Measurements from ENCODE around the gene NDUFS5.
"Not testable (repeated sequence)": the region's sequence is repeated elsewhere in the genome, so short reads cannot be mapped to it uniquely, and the experiment has no call there.

The NDUFS5 gene

DNA sequence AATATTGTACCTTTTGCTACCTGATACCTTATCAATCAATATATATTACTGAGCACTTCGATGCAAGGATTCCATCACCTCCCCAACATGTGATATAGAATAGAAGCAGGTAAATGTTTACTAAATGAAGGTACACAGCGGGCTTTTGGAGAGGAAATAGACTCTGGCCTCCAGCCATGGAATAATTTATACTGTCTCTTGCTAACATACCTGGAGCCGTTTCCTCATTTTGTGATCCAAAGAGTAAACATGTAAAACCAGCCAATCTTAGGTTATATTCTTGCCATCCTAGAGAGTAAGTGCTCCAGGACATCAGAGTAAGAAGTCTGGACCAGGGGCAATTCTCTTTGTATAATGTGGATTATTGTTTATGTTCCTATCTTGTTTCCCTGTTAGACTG is 39.4 kb downstream of the NDUFS5 start:
- no peak for DNase-seq

DNA sequence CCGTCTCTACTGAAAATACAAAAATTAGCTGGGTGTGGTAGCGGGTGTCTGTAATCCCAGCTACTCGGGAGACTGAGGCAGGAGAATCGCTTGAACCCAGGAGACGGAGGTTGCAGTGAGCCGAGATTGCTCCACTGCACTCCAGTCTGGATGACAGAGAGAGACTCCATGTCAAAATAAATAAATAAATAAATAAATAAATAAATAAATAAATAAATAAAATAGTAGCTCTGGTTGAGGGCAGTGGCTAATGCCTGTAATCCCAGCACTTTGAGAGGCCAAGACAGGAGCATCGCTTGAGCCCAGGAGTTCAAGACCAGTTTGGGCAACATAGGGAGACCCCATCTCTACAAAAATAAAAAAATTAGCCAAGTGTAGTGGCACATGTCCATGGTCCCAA is 42.1 kb downstream of the NDUFS5 start:
- DNase-seq, result not testable (repeated sequence)

DNA sequence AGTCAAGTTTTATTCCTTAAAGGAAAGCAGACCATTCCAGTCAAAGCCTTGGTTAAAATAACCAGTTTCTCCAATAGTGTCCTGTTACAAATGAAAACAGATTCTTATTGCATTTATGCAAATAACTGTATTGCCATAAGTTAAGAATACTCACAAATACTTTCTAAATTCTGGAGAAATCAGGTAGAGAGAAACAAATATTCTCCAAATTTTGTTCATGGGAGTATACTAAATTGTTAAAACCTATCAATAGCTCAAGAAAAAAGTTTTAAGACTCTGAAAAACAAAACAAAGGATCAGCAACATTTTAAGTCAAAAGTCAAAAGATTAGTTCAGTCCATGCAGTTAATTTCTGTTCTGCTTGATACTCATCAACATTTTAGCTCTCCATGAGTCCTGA is 45.4 kb downstream of the NDUFS5 start:
- not testable (repeated sequence) for DNase-seq

DNA sequence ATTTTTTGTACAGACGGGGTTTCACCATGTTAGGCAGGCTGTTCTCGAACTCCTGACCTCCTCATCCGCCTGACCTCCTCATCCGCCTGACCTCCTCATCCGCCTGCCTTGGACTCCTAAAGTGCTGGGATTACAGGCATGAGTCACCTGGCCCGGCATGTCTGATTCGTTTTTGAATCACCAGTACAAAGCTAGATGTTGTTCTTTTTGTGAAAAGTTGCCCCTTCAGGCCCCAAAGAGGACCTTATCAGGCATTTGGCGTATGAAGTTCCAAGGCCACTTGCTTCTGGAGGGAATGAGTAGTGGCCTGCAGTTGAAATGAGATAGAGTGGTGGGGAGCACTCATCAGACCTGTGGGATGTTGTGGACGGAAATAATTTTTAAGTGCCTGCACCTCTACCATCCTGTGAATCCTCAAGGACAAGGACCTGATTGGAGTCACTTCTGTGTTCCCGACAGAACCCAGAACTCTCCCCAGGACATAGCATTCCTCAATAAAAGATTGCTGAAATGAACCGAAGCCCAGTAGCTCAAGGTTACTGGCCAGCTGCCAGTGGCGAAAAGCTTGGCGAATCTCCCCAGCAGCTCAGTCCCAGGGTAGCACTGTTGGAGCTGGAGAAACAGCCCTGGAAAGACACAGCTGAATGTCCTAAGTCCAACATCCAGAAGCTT is 50.1 kb downstream of the NDUFS5 start:
- DNase-seq, result no peak

DNA sequence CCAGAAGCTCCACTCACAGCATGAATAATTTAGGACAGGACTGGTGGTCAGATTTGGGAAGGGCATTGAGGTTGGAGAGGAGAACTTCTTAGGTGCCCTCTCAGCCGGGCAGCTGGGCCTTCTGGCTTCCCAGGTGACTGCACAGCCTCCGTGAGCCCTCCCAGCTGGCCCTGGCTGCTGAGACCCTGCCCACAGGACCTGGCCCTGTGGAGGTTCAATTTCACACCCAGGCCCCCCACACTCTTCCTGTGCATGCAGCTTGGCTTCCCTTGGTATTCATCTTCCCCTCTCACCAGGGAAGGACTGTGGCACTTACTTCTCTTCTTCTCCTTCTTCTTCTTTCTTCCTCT is 50.6 kb downstream of the NDUFS5 start:
- no peak for DNase-seq

DNA sequence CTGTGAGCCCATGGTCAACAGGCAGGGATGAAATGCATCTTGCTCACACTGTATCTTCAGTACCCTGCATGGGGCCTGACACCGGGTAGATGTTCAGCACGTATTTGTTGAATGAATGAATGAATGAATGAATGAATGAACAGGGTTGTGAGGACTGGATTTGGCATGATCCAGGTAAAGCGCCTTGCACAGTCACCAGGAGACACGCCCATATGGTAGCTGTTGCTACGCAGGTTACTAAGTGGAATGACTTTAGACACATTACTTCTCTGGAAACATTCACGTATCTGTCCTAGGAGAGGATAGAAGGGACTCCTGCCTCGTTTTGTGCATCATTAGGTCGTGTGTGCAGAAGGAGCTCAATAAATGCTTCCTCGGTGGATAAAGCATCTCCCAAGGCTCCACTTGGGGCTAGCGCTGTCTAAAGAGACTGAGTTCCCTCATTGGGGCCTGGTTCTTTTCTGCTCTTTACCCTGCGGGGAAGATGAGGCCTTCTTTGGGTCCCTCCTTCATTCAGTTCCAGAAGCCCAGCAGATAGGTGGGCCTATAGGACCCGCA is 54.2 kb downstream of the NDUFS5 start:
- DNase-seq, result no peak

DNA sequence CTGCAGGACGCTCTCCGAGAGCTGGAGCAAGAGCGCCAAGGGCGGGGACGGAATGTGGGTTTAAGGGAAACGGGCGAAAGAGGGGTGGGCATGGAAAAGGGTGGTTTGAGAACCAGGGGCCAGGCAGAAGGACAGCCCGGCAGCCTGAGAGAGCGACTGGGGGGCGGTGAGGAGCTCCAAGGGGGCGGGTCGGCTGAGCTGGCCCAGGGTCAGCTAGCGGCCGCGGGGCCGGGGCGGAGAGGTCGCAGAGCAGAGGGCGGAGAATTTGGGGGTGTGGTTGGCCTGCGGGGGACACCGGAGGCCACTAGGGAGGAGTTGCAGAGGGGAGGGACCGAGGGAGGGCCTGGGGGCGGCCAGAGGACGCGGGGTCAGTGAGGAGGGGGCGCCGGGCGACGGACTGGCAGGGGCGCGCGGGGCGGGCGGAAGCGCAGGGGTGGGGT is 54.7 kb downstream of the NDUFS5 start:
- no peak for DNase-seq

DNA sequence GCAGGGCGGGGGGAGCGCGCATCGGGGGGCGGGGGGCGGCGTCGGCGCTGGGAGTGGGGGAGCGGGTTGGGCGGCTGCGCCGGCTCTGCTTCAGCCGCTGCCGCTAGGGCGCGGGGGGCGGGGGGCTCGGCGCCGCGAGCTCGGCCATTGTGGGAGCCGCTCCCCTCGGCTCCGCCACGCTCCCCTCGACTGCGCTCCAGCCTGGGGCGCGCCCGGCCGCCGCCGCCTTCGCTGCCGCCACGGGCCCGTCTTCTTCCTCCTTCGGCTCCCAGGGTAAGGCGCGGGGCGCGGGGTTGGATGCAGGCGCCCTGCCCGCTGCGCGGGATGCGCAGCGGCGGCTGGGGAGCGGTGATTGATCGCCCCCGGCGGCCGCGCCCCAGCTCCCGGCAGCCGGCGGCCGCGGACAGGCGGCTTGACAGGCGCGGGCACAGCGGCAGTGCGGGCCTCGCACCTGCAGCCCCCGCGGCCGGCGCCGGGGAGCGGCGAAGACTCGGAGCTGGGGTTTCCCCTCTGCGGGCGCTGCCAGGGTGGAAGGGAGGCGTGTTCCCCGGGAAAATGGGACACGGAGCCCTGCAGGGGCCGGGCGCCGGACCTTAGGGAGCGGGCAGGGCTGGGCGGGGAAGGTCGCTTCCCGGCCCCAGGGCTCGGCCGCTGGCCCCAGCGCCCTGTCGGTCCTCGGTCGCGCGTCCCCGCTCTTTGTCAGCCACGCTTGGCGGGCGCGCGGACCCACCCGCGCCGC is 55.3 kb downstream of the NDUFS5 start:
- DNase-seq, result peak; percentile 69

DNA sequence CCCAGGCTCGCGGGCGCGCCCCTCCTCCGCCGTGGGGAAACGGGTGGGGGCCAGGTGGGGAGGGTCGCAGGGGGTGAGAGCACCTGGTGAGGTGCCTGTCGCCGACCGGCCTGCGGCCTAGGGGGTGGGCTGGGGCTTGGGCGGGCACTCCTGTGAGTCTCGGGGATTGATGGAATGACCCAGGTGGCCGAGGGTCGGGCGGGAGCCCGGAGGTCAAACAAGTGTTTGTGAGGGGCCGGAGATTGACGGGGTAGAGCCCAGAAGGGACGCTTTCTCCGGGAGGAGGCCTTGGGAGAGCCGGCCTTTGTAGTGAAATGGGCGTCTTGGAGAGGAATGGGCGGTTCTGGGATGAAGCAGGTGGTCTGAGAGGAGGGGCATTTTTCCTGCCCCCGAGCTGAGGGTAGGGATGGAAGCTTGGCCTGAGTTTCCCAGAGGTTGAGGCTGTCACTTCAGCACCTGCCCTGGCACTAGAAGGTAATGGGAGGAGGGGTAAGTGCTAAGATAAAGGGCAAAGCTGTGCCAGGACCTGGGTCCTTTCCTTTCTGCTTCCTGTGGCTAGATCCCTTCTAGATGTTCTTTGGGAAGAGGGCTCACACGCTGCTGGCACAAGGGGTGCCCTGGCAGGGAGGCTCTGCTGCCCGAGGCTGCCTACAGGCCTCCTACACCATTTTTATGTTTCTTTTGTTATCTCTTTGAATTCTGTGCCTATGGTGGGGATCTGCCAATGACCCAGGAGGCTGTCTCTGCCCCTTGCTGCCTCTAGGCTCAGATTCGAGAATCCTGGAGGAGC is 56.1 kb downstream of the NDUFS5 start:
- no peak for DNase-seq

DNA sequence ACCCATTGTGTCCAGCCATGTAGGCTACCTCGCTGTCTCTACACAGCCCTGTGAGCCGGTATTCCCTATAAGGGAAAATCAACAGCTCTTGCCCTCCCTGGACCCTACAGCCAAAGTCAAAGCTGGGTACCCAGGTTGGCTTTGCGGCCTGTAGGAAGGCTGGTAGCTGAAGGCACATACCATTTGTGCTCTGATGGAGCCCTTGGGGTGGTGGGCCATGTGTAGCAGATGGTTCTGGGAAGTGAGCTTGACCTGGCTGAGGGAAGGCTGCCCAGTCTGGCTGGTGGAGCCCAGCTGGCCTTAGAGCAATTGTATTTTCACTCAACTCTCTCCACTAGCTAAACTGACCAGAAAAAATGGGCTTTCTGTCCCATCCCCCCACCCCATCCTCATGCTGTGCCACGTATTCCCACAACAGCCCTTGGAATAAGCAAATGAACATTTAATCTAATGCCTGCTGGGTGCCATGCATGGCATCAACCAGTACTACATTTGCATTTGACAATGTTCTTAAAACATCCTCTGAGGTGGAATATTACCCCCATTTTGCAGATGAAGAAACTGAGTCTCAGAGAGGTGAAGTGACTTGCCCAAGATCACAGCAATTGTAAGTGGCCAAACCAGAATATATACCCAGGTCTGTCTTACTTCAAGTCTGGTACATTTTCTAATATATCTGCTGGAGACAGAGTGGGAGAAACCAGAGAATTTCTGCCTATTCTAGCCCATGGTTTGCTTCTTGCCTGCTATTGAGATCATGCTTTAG is 56.8 kb downstream of the NDUFS5 start:
- DNase-seq, result no peak

DNA sequence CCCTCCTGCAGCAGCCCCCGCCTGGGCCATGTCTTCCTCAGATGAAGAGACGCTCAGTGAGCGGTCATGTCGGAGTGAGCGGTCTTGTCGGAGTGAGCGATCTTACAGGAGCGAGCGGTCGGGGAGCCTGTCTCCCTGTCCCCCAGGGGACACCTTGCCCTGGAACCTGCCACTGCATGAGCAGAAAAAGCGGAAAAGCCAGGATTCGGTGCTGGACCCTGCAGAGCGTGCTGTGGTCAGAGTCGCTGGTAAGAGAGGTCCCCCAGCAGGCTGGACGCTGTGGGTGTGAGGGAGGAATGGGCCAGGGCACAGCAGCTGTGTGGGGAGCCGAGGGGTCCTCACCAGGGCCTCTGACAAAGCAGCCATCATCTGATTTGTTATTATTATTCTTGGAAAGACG is 58.0 kb downstream of the NDUFS5 start:
- DNase-seq, result no peak
